ENCODE measurements around the gene LRRC74A.

The LRRC74A gene

DNA sequence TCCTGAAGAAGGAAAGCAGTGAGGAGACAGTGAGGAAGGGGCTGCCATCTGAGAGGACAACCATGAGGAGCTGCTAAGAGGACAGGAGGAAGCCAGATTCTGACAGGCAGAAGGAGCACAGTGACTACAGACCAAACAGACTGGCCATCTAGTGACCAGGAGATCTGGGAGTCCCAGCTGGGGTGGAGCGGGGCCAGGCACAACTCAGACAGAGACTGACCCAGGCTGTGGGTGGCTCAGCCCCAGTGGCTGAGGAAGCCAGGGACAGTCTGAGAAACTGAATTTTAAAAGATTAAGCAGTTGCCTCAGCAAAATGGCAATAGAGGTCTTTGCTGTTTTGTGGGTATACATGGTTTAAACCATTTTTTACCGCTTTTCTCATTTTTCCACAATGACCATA lies 28.9 kb downstream of the LRRC74A start:
- no peak for DNase-seq

GRCh38 chr14:76856769-76857168 lies 30.6 kb downstream of the LRRC74A start:
- DNase-seq: no peak

- no peak for DNase-seq
These were observed 35.5 kb downstream of the LRRC74A start for GRCh38 chr14:76861574-76862255.

DNA sequence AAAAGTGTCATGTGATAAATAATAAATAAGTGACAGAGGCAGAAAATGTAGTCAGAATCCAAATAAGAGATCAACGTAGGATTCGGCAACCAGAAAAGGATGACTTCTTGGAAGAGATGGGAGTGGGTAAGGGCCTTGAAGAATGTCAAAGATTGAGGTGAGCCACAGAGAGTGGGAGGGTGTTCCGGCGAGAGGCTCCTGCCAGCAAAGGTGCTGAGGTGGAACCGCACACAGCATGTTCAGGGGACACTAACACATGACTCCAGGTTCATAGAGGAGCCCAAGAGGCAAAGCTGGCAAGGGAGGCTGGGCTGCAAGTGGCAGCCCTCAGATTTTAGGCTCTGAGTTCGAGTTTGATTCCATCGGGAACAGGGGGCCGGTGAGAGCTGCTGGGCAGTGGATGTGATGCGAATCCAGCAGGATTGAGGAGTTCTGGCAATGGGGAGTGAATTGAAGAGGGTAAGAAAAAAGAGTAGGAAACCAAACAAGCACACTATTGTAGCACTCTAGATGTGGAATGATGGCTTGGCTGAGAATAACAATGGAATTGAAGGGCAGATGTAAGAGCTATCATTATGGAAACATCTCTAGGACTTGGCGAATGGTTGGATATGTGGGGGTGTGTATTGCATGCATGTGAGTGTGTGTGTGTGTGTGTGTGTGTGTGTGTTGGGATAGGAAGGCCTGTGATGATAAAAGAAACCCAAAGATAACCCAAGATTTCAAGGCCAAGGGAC lies 36.5 kb downstream of the LRRC74A start:
- DNase-seq: no peak

DNA sequence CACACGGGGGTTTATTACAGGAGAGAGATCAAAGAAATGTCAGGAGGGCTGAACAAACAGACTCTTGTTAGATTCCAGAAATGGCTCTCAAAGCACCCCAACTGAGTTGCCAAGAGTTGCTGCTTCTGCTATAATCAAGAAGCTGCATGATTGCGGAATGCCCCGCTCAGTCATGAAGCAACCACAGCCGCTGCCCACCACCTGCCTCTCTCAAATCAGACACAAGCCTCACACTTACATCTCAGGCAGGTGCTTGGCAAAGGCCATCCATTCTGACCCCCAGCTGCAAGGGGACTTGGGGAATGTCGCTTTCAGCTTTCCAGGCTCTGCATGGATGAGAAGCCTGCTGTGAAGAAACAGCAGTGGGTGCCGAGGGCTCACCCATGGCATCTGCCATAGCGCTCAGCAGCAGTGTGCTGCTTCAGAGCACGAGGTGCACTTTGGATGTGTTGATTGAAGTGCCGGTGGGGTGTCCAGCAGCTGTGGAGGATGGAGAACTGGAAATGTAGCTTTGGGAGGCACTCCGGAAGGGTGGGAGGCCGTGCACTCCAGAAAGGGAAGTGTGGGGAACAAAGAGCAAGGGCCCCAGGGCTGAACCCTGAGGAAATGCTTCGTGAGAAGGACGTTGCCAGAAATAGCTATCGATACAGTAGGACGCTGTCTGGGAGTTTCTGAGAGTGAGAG lies 37.7 kb downstream of the LRRC74A start:
- peak; percentile 64 to 68 for DNase-seq

DNA sequence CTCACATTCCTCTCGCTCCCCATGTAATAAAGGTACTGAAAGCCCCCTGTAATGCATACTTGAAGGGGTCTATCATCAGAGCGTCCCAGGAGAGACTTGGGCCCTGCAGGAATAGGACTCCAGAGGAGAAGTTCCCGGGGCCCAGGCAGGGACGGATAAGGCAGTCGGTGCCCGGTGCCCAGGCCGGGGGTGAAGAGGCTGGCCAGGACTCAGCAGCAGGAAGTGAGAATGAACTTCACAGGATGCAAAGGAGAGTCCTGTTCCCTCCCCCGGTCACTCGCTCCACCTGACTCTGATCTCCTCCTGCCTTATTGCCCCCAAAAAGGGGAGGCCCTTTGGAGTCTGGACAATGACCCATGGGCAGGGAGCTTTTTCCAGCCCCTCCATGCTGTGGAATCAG lies 40.2 kb downstream of the LRRC74A start:
- no peak for DNase-seq

GRCh38 chr14:76867516-76868453 lies 41.6 kb downstream of the LRRC74A start:
- peak; percentile 54 to 56 for DNase-seq

DNA sequence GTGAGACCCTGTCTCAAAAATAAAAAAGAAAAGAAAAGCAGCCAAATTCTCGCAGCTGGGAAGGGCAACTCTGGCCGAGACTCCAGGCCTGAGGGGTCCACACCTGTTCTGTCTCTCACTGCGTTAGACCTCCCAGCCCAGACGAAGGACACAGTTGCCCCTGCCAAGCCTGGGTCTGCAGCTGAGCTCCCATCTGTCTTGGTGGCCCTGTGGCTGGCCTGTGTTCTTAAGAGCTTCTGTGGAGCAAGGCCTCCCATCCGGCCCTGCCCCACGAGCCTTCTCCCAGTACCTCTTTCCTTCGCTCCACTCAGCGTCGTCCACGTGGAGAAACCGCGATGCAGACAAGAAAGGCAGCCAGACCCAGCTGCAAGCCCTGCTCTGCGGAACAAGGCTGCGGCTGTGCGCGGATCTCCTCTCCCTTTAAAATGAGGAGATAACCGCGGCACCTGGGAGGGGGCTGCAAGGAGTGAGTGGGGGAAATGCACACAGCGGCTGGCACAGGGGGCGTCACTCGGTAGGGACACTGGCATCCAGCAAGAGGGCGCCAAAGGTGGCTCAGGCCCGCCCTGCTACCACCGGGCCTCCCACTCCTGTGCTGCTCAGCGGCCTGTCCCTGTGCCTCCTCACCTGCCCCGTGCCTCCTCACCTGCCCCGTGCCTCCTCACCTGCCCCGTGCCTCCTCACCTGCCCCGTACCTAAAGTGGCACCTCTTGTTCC lies 42.4 kb downstream of the LRRC74A start:
- DNase-seq: no peak

GRCh38 chr14:76870166-76870565 lies 44.0 kb downstream of the LRRC74A start:
- DNase-seq: peak in 1 of 2 experiments; percentile 3

DNA sequence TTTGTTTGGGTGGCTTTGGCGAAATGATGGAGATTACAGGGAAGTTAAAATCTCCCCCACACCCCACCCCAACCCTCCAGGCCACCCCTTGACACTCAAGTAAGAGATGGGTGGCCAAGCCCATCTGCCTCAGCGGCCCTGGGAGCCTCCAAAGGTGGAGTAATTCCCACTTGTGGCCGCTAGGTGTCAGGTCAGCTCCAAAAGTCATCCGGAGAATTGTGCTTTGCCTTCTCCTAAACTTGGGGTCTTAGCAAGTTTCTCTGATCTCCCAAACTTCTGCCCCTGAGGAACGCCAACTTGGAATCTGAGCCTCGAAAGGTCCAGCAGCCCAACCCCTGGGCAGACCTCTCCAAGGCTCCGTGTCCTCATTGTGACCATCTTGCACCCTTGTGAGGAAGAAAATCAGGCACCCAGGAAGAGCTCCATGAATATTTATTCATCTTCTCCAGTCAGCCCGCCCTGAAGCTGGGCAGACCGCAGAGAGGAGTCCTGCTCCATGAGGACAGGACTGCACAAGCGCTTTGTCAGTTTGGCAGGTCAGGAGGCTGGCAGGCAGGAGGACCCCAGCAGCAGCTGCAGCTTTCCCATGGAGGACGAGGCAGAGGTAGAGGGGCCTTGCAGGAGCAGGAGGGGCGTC lies 46.7 kb downstream of the LRRC74A start:
- peak in 1 of 2 experiments; percentile 43 for DNase-seq

DNA sequence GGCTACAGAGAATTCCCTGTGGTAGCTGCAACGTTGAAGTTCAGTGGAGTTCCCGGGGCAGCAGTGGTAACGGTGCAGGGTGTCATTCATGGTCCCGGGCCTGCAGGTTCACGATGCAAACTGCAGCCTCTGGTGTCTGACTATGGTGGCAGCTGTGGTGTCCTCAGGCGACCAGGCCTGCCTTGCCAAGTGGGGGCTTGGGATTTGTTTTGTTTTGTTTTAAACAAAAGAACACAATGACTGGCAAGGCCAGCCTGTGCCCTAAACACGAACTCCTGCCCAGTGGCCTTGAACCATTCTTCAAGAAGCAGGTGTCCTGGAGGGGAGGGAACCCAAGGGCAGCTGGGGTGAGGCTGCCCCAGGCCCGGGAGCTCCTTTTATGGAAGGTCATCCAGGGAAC lies 48.5 kb downstream of the LRRC74A start:
- DNase-seq: no peak

GRCh38 chr14:76876076-76876475 lies 49.9 kb downstream of the LRRC74A start:
- peak in 1 of 2 experiments; percentile 56 for DNase-seq

DNA sequence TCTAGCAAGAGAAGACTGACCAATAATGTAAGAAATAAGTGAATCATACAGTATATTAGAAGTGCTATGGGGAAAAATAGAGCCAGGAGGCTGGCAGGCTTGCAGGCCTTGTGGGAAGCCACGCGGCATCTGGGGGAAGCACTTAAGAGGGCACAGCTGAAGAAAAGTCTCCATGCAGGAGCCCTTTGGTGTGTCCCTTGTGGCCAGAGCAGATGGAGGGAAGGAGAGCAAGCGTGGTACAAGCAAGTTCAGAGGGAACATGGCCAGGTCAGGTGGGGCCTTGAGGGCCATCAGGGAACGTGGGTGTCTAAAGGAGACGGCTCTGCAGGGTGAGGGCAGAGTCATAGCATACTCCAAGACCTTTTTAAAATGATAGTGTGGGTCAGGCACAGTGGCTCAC lies 51.7 kb downstream of the LRRC74A start:
- DNase-seq: no peak

DNA sequence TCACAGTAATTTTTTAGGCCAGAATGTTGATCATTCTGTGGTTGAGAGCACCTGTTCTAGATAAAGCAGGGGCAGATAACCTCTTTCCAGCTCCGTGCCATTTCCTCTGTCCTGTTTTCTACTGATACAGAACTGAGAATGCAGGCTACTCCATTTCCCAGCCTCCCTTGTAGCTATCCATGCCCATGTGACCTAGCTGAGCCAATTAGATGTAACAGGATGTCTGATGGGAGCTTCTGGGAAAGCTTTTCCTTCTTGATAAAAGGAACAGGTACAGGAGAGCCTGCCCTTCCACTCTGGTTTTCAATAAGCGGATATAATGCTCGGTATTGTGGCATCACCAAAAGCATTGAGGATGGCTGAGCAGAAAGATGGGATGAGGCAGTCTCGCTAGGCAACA lies 54.2 kb downstream of the LRRC74A start:
- no peak for DNase-seq

DNA sequence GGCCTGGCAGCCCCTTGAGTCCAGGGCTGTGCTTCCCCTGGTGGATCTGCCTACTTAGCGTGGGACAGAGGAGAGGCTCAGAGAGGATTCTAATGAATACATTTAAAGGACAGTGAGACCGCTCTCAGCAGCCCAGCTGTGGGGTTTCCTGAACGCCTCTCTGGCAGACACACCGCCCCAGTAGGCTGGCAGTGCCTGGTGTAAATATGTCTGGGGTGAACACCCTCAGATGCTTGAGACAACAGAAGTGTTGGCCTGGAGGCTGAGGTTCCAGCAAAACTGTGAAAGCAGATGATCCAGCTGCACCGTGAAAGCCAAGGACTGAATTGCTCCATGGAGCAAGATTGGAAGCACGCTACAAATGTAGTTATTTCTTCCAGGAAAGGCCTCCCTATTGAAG lies 55.1 kb downstream of the LRRC74A start:
- DNase-seq: no peak

DNA sequence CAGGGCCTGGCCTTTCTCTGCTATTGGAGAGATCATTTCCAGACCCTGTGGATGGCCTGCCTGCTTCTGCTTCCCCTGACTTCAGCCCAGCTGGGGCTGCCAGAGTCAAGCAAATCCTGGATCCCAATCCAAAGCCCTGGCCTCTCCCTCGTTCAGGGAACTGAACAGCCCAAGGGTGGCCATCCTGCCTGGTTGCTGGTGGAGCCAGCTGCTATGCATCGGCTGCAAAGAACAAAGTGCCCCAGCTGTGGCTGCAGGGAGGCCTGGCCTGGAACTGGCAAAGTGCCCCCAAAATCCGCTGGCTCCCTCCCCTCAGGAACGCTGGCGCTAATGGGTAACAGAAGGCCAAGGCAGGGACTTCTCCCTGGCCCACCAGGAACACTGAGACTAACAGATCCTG lies 56.4 kb downstream of the LRRC74A start:
- DNase-seq: no peak

- DNase-seq: no peak
These were observed 57.2 kb downstream of the LRRC74A start for GRCh38 chr14:76883447-76883846.

DNA sequence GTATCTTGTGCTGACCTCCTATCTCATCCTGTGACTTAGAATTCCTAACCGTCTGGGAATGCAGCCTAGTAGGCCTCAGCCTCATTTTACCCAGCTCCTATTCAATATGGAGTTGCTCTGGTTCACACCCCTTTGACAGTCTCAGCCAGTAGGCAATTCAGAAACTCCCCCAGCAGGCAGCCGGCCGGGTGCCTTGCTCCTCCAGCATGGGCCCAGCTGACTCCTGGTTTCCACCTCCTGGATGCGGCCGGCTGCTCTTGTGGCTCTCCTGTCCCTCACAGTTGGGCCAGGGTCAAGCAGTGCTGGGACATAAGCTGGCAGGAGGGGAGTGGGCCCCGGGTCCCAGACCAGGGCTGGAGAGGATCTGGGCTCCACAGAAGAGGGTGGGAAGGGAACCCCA lies 58.2 kb downstream of the LRRC74A start:
- no peak for DNase-seq

DNA sequence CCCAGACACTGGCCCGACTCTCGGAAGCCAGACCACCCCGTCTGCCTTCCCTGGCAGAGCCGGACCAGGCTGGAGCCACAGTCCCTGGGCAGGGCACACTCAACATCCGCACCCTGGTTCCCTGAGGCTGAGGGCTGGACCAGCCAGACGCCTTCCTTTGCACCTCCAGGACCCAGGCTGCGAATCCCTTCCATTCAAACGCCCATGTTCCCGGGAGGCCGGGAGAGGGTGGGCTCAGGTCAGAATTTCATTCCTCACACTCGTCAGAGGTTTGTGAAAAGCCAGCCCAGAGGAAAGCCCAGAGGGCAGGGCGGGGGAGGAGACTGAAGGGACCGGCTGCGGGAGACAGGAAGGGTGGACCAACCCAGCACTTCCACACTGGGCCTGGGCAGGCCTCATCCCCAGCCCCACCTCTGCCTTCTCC lies 58.7 kb downstream of the LRRC74A start:
- no peak for DNase-seq

- no peak for DNase-seq
These were observed 61.0 kb downstream of the LRRC74A start for GRCh38 chr14:76887191-76887590.

- no peak for DNase-seq
These were observed 65.2 kb downstream of the LRRC74A start for GRCh38 chr14:76891391-76891790.

DNA sequence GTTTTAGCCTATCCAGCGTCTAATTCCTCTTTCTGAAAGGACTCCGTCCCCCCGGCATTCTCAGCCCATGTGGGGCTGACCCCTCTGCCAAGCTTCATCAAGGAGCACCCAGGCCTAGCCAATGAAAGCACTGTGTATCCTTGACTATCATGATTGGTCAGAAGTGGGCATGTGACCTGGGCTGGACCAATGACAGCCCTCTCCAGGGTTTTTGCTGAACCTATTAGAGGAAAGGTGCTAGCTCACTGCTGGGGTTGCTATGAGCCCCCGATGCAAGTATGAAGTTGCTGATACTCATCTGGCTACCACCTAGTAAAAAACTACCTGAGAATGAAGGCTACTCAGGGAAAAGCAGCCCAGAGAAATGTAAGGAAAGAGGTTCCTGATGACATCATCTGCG lies 68.1 kb downstream of the LRRC74A start:
- no peak for DNase-seq
